ENCODE data around the gene BTBD19. TPM values are rescaled to one million over a fixed set of nuclear protein-coding genes. Genes with fewer than 3 reads are reported as not detected.
"Not testable (repeated sequence)": the region's sequence is repeated elsewhere in the genome, so short reads cannot be mapped to it uniquely, and the experiment has no call there.

BTBD19 gene
- polyA plus RNA-seq, 1 donor from 2014 or later: not detected

- Mint-ChIP-seq H3K4me1 (peaks cover 0 to 3% (median 0%) of the 10 kb centered on the region in 3 donors), H3K36me3 (no peaks in the 10 kb centered on the region), H3K9me3 (no peaks in the 10 kb centered on the region), H3K27ac (peak overlapping the region in 1 of 3 donors; percentile 71), H3K27me3 (no peaks in the 10 kb centered on the region), H3K4me3 (no peak overlapping the region)
Observed at GRCh38 chr1:44826375-44827196, 18.3 kb downstream of the BTBD19 start.

DNA sequence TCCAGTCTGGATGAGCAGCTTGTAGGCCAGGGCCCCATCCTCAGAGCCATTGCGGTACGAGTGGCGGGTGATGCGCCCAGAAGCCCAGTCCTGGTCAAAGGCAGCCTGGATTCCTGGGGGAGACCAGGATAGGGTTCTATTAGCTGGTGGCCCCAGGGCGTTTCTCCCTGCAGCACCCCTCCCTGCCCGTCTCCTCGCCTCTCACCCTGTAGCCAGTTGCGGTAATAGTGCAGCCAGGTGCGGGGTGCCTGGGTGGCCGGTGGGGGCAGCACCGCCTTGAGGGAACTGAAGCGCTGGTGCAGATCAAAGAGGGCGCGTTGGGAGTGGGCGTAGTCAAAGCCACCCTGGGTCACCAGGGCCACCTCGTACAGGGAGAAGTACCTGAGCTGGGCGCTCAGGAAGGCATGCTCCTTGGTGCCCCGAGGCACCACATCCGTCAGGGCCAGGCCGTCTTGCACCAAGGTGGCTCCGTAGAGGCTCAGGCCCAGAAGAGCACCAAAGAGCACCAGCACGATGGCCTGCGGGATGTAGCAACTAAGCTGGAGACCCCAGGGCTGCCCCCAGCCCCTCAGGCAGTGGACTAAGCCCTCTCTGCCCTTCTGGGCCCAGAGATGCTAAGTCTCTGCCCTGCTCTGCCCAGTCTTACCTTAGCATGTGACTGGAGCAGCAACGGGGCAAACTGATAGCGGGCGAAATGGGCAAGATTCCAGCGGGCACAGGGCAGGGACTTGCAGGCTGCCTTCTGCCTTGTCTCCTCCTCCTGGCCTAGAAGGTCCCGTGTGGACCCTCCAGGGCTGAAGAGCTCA is 19.1 kb downstream of the BTBD19 start:
- Mint-ChIP-seq H3K27me3 (no peaks in the 10 kb centered on the region), H3K9me3 (no peaks in the 10 kb centered on the region), H3K4me3 (no peak overlapping the region), H3K4me1 (peaks cover 0 to 3% (median 0%) of the 10 kb centered on the region in 3 donors), H3K27ac (peak overlapping the region in 1 of 3 donors; percentile 28), H3K36me3 (no peaks in the 10 kb centered on the region)

- Mint-ChIP-seq H3K27me3 (no peaks in the 10 kb centered on the region), H3K27ac (peak overlapping the region in 1 of 3 donors; percentile 28), H3K36me3 (no peaks in the 10 kb centered on the region), H3K4me3 (no peak overlapping the region), H3K9me3 (no peaks in the 10 kb centered on the region), H3K4me1 (peaks cover 0 to 3% (median 0%) of the 10 kb centered on the region in 3 donors)
Observed at GRCh38 chr1:44828003-44828651, 19.8 kb downstream of the BTBD19 start.

- Mint-ChIP-seq H3K4me3 (no peak overlapping the region), H3K27me3 (no peaks in the 10 kb centered on the region), H3K4me1 (peaks cover 0 to 5% (median 1%) of the 10 kb centered on the region in 3 donors), H3K9me3 (no peaks in the 10 kb centered on the region), H3K36me3 (no peaks in the 10 kb centered on the region), H3K27ac (no peak overlapping the region)
Observed at GRCh38 chr1:44828841-44829440, 20.6 kb downstream of the BTBD19 start.

GRCh38 chr1:44829506-44830384 is 21.4 kb downstream of the BTBD19 start:
- Mint-ChIP-seq H3K36me3 (no peaks in the 10 kb centered on the region), H3K27me3 (no peaks in the 10 kb centered on the region), H3K4me1 (peaks cover 0 to 6% (median 3%) of the 10 kb centered on the region in 3 donors), H3K9me3 (no peaks in the 10 kb centered on the region), H3K4me3 (no peak overlapping the region), H3K27ac (no peak overlapping the region)

GRCh38 chr1:44830900-44831304 is 22.6 kb downstream of the BTBD19 start:
- no peak overlapping the region for H3K4me3 Mint-ChIP-seq
- no peaks in the 10 kb centered on the region for H3K27me3 Mint-ChIP-seq
- no peaks in the 10 kb centered on the region for H3K36me3 Mint-ChIP-seq
- peak overlapping the region in 1 of 3 donors; percentile 21 for H3K27ac Mint-ChIP-seq
- no peaks in the 10 kb centered on the region for H3K9me3 Mint-ChIP-seq
- H3K4me1 Mint-ChIP-seq: peaks cover 3 to 12% (median 6%) of the 10 kb centered on the region in 3 donors

DNA sequence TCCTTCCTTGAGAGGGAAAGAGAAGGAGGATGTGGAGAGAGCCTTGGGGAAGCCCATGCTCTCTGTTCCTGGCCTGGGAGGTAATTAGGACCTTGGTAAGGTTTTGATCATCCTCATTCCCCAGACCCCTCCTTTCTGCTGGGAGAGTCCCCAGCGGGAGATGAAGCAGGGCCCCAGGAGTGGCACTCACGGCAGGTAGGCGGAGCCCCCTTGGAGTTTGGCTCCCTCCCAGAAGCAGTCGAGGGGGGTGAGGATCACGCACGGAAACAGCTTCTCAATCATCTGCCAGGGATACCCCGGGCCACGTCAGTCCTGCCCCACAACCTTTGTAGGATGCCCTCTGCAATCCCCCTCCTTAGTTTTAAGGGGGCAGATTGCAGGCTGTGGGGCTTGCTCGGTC is 23.2 kb downstream of the BTBD19 start:
- no peaks in the 10 kb centered on the region for H3K9me3 Mint-ChIP-seq
- H3K27me3 Mint-ChIP-seq: no peaks in the 10 kb centered on the region
- no peaks in the 10 kb centered on the region for H3K36me3 Mint-ChIP-seq
- H3K4me3 Mint-ChIP-seq: peak overlapping the region in 1 of 4 donors; percentile 13
- peak overlapping the region in 1 of 3 donors; percentile 21 for H3K27ac Mint-ChIP-seq
- H3K4me1 Mint-ChIP-seq: peaks cover 6 to 12% (median 9%) of the 10 kb centered on the region in 3 donors

GRCh38 chr1:44832056-44832705 is 23.9 kb downstream of the BTBD19 start:
- Mint-ChIP-seq H3K9me3 (no peaks in the 10 kb centered on the region), H3K36me3 (no peaks in the 10 kb centered on the region), H3K4me1 (peaks cover 6 to 14% (median 9%) of the 10 kb centered on the region in 3 donors), H3K4me3 (no peak overlapping the region), H3K27me3 (no peaks in the 10 kb centered on the region), H3K27ac (no peak overlapping the region)

DNA sequence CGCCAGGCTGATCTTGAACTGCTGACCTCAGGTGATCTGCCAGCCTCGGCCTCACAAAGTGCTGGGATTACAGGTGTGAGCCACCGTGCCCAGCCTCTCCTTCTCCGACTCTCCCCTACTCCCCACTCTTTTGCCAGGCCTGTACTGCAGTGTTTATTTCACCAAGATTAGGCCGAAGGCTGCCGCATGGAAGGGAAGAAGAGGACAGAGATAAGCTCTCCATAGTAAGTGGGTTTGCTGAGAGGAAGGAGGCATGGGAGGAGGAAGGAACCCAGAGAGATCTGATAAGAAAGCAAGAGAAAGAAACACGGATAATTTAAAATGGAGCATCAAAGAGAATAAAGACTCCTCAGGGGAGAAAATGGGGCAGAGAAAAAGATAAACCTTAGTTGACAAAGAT is 26.0 kb downstream of the BTBD19 start:
- Mint-ChIP-seq H3K4me1 (peaks cover 6 to 14% (median 9%) of the 10 kb centered on the region in 3 donors), H3K27ac (no peak overlapping the region), H3K9me3 (no peaks in the 10 kb centered on the region), H3K27me3 (peaks cover under 1% of the 10 kb centered on the region), H3K36me3 (no peaks in the 10 kb centered on the region), H3K4me3 (no peak overlapping the region)

DNA sequence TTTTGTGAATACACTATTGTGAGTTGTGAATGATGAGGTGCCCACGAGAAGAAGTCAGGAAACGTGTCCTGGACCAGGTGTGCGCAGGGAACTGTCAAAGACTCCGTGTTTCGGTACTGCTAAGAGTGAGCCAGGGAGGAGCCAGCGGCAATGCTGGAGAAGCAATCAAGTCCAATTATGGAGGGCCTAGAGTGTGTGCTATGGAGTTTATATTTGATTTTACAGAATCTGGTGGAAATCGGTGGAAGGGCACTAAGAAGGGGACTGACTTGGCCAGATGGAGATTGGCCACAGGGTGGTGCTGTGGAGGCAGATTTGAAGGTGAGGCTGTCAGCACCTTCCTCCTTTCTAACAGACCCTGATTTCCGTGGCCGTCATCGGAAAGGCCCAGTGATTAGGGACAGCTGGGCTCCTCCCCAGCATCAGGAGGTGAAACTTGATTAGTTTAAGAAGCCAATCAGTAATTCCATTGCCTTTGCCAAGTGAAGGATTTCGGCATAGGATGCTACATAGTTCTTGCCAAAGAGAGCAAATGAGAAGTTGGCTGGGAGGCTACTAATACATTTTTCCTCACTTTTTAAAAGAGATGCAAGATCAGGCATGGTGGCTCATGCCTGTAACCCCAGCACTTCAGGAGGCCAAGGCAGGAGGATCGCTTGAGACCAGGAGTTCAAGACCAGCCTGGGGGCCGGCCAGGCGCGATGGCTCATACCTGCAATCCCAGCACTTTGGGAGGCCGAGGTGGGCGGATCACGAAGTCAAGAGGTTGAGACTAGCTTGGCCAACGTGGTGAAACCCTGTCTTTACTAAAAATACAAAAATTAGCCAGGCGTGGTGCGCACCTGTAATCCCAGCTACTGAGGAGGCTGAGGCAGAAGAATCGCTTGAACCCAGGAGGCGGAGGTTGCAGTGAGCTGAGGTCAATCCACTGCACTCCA is 27.7 kb downstream of the BTBD19 start:
- Mint-ChIP-seq H3K27me3 (peaks cover 4% of the 10 kb centered on the region), H3K4me1 (peaks cover 6 to 14% (median 9%) of the 10 kb centered on the region in 3 donors), H3K36me3 (no peaks in the 10 kb centered on the region), H3K4me3 (peak overlapping the region in 3 of 4 donors; percentile 27 to 84 (median 65)), H3K27ac (no peak overlapping the region), H3K9me3 (no peaks in the 10 kb centered on the region)

- not testable (repeated sequence) for H3K9me3 Mint-ChIP-seq, H3K4me3 Mint-ChIP-seq, H3K36me3 Mint-ChIP-seq, H3K27ac Mint-ChIP-seq
- Mint-ChIP-seq H3K27me3 (peaks cover 17% of the 10 kb centered on the region), H3K4me1 (peaks cover 6 to 18% (median 14%) of the 10 kb centered on the region in 3 donors)
Observed at GRCh38 chr1:44838294-44838693, 30.0 kb downstream of the BTBD19 start.

- no peaks in the 10 kb centered on the region for H3K9me3 Mint-ChIP-seq
- peak overlapping the region in 1 of 3 donors; percentile 13 for H3K27ac Mint-ChIP-seq
Observed at GRCh38 chr1:44839576-44839975, 31.3 kb downstream of the BTBD19 start.

More at GRCh38 chr1:44839576-44839975, 31.3 kb downstream of the BTBD19 start:
- peaks cover 17% of the 10 kb centered on the region for H3K27me3 Mint-ChIP-seq
- H3K36me3 Mint-ChIP-seq: peaks cover 2% of the 10 kb centered on the region
- H3K4me3 Mint-ChIP-seq: no peak overlapping the region
- peaks cover 6 to 16% (median 13%) of the 10 kb centered on the region in 3 donors for H3K4me1 Mint-ChIP-seq
